ENCODE results near the gene DUSP6. TPM values are rescaled to one million over a fixed set of nuclear protein-coding genes. Genes with fewer than 3 reads are reported as not detected.

Gene DUSP6
- total and polyA plus RNA-seq, 2 of the 13 experiments (the other 11 are each of a cell fraction or from before 2014, with no cell fraction given) = 40.9 to 161 TPM

GRCh38 chr12:89401433-89402058 is 49.2 kb upstream of the DUSP6 start (continued):
- TF ChIP-seq EP300 (IDR thresholded peaks at IDR 0.05; ENCODE audit: low read depth in 2 of 2, low read length in 2 of 2) (0 out of 4 replicates have a peak, but pooled peaks of 1 of the 2 experiments have one; percentile 6), EP300 (CRISPR knock-in tag; IDR thresholded peaks at IDR 0.05; ENCODE audit: borderline replicate concordance) (no peak), SOX6 (IDR thresholded peaks at IDR 0.05) (no peak), SOX6 (CRISPR knock-in tag; IDR thresholded peaks at IDR 0.05) (peak; percentile 38; the same call in 1 of the 2 replicates), CTCF (CRISPR knock-in tag; IDR thresholded peaks at IDR 0.05) (no peak)

- FAIRE-seq (no peak), ATAC-seq (no peak), DNase-seq (ENCODE audit: low spot score) (no peak)
- no TSS peak for BruUV-seq (replicated peaks)
- no peak overlapping the region for H3K4me3 ChIP-seq (replicated peaks in 1 of 3; ENCODE audit: insufficient read depth in 1 of 3, low read depth in 2 of 3, low read length in 3 of 3)
- ChIA-PET POLR2A (interaction anchor here (2.0 kb wide), 1 partner anchor 48 kb away, joined by 6 read pairs; the partner anchor contains the start of gene DUSP6), CTCF (ENCODE audit: low intra/inter-chr PET ratio, low total read pairs) (no interaction called here)
- H4K20me1 ChIP-seq (ENCODE audit: insufficient read depth, low read length) = no peaks in the 10 kb centered on the region
- H3K4me1 ChIP-seq (ENCODE audit: insufficient read depth, low read length) = peaks cover 34% of the 10 kb centered on the region
- H2AFZ ChIP-seq (ENCODE audit: low read length) = no peak overlapping the region
- no peaks in the 10 kb centered on the region for H3K9me3 ChIP-seq (ENCODE audit: low read length)
- H3K27me3 ChIP-seq (ENCODE audit: control insufficient read depth in 1 of 2, insufficient read depth in 2 of 2, low read length in 2 of 2) = no peaks in the 10 kb centered on the region
- no peak overlapping the region for H3K4me2 ChIP-seq (ENCODE audit: low read depth, low read length)
- no peak overlapping the region for H3K9ac ChIP-seq (ENCODE audit: insufficient read depth, low read depth, low read length)
- no peak overlapping the region for H3K27ac ChIP-seq (ENCODE audit: extremely low read length, insufficient read depth, low read length)
- H3K36me3 ChIP-seq (replicated peaks in 1 of 2; ENCODE audit: control insufficient read depth in 1 of 2, insufficient read depth in 2 of 2, low read length in 2 of 2) = no peaks in the 10 kb centered on the region
- H3K79me2 ChIP-seq (ENCODE audit: insufficient read depth, low read length) = no peaks in the 10 kb centered on the region
- in situ Hi-C loops (cut with HindIII; ENCODE audit: extremely low pct_ligation_motif_present, low pct_unique_long_range_greater_than_20kb) (no loop called here), intact Hi-C loops (cut with micrococcal nuclease; ENCODE audit: unreplicated experiment) (no loop called here)
- WGBS (ENCODE audit: low lambda C conversion rate) = 100% methylated on average over 6 of the region's 6 CpGs
- TF ChIP-seq HNF1A (IDR thresholded peaks at IDR 0.05; ENCODE audit: low read depth) = no peak
- TF ChIP-seq HNF1A (CRISPR knock-in tag; IDR thresholded peaks at IDR 0.05; ENCODE audit: borderline replicate concordance) = no peak
- TF ChIP-seq REST (IDR thresholded peaks at IDR 0.05; ENCODE audit: borderline replicate concordance in 1 of 2, low read depth in 1 of 2, low read length in 2 of 2) = no peak
- TF ChIP-seq ETV5 (CRISPR knock-in tag; IDR thresholded peaks at IDR 0.05; ENCODE audit: borderline replicate concordance) = no peak
- TF ChIP-seq HIVEP1 (CRISPR knock-in tag; IDR thresholded peaks at IDR 0.05) = no peak
- TF ChIP-seq RARA (CRISPR knock-in tag; IDR thresholded peaks at IDR 0.05) = no peak
These were observed 48.1 kb upstream of the DUSP6 start for GRCh38 chr12:89400415-89400814.
